DMS53 treated with DMSO at 0.1 percent for 48 hours (cell line): ENCODE data around the gene LPIN1.
"Not testable (repeated sequence)": the region's sequence is repeated elsewhere in the genome, so short reads cannot be mapped to it uniquely, and the experiment has no call there.

Source experiments
- DNase-seq: peaks from one replicate; lab custom pipeline; 2025; ENCODE audit not compliant: unreplicated experiment; lab: John Stamatoyannopoulos, UW

The LPIN1 gene

GRCh38 chr2:11830708-11831301 lies 84.4 kb downstream of the LPIN1 start:
- DNase-seq: no peak

GRCh38 chr2:11831415-11831814 lies 85.0 kb downstream of the LPIN1 start:
- DNase-seq: no peak

GRCh38 chr2:11832531-11832930 lies 86.1 kb downstream of the LPIN1 start:
- DNase-seq: no peak

- no peak for DNase-seq
Observed at GRCh38 chr2:11833601-11834000, 87.2 kb downstream of the LPIN1 start.

GRCh38 chr2:11835403-11835802 lies 89.0 kb downstream of the LPIN1 start:
- no peak for DNase-seq

- DNase-seq: no peak
Observed at GRCh38 chr2:11836647-11837219, 90.3 kb downstream of the LPIN1 start.

- no peak for DNase-seq
Observed at GRCh38 chr2:11837875-11838734, 91.7 kb downstream of the LPIN1 start.

GRCh38 chr2:11839916-11840315 lies 93.5 kb downstream of the LPIN1 start:
- no peak for DNase-seq

GRCh38 chr2:11842336-11842735 lies 95.9 kb downstream of the LPIN1 start:
- no peak for DNase-seq

GRCh38 chr2:11844798-11845197 lies 98.4 kb downstream of the LPIN1 start:
- DNase-seq: not testable (repeated sequence)

GRCh38 chr2:11847935-11848334 lies 101.5 kb downstream of the LPIN1 start:
- not testable (repeated sequence) for DNase-seq

GRCh38 chr2:11850082-11850481 lies 103.7 kb downstream of the LPIN1 start:
- no peak for DNase-seq

- no peak for DNase-seq
Observed at GRCh38 chr2:11852526-11853196, 106.2 kb downstream of the LPIN1 start.

- no peak for DNase-seq
Observed at GRCh38 chr2:11853197-11853588, 106.8 kb downstream of the LPIN1 start.

GRCh38 chr2:11855064-11855760 lies 108.8 kb downstream of the LPIN1 start:
- no peak for DNase-seq

GRCh38 chr2:11856095-11856494 lies 109.7 kb downstream of the LPIN1 start:
- no peak for DNase-seq

- no peak for DNase-seq
Observed at GRCh38 chr2:11858883-11859282, 112.5 kb downstream of the LPIN1 start.

GRCh38 chr2:11859975-11860374 lies 113.5 kb downstream of the LPIN1 start:
- DNase-seq: not testable (repeated sequence)

GRCh38 chr2:11861044-11861443 lies 114.6 kb downstream of the LPIN1 start:
- DNase-seq: no peak

GRCh38 chr2:11862049-11862448 lies 115.6 kb downstream of the LPIN1 start:
- DNase-seq: no peak

GRCh38 chr2:11863103-11863502 lies 116.7 kb downstream of the LPIN1 start:
- DNase-seq: no peak
